ENCODE results near the gene DNAJC10.

DNAJC10 gene

GRCh38 chr2:182784058-182784706, 68.1 kb downstream of the DNAJC10 start:
- no peak for DNase-seq (ENCODE audit: low read depth, low spot score)

GRCh38 chr2:182784777-182785176, 68.7 kb downstream of the DNAJC10 start:
- no peak for DNase-seq (ENCODE audit: low read depth, low spot score)

GRCh38 chr2:182792441-182792840, 76.4 kb downstream of the DNAJC10 start:
- no peak for DNase-seq (ENCODE audit: low read depth, low spot score)

GRCh38 chr2:182798736-182799135, 82.7 kb downstream of the DNAJC10 start:
- DNase-seq (ENCODE audit: low read depth, low spot score) = no peak

- DNase-seq (ENCODE audit: low read depth, low spot score) = no peak
Observed at GRCh38 chr2:182804128-182804527, 88.1 kb downstream of the DNAJC10 start.

GRCh38 chr2:182807319-182807718, 91.3 kb downstream of the DNAJC10 start:
- DNase-seq (ENCODE audit: low read depth, low spot score) = no peak

- no peak for DNase-seq (ENCODE audit: low read depth, low spot score)
Observed at GRCh38 chr2:182810087-182810486, 94.0 kb downstream of the DNAJC10 start.

- DNase-seq (ENCODE audit: low read depth, low spot score) = no peak
Observed at GRCh38 chr2:182814380-182814779, 98.3 kb downstream of the DNAJC10 start.

GRCh38 chr2:182814804-182815203, 98.7 kb downstream of the DNAJC10 start:
- DNase-seq (ENCODE audit: low read depth, low spot score) = no peak

GRCh38 chr2:182816866-182817265, 100.8 kb downstream of the DNAJC10 start:
- DNase-seq (ENCODE audit: low read depth, low spot score) = no peak

- DNase-seq (ENCODE audit: low read depth, low spot score) = no peak
Observed at GRCh38 chr2:182817558-182817957, 101.5 kb downstream of the DNAJC10 start.

GRCh38 chr2:182818501-182818900, 102.4 kb downstream of the DNAJC10 start:
- DNase-seq (ENCODE audit: low read depth, low spot score) = no peak

- DNase-seq (ENCODE audit: low read depth, low spot score) = no peak
Observed at GRCh38 chr2:182818925-182819324, 102.9 kb downstream of the DNAJC10 start.

GRCh38 chr2:182819412-182819811, 103.4 kb downstream of the DNAJC10 start:
- no peak for DNase-seq (ENCODE audit: low read depth, low spot score)

GRCh38 chr2:182821182-182821581, 105.1 kb downstream of the DNAJC10 start:
- DNase-seq (ENCODE audit: low read depth, low spot score) = no peak

GRCh38 chr2:182822733-182823132, 106.7 kb downstream of the DNAJC10 start:
- no peak for DNase-seq (ENCODE audit: low read depth, low spot score)

- DNase-seq (ENCODE audit: low read depth, low spot score) = no peak
Observed at GRCh38 chr2:182824056-182824766, 108.2 kb downstream of the DNAJC10 start.

GRCh38 chr2:182824767-182825158, 108.7 kb downstream of the DNAJC10 start:
- DNase-seq (ENCODE audit: low read depth, low spot score) = no peak

- no peak for DNase-seq (ENCODE audit: low read depth, low spot score)
Observed at GRCh38 chr2:182826064-182826463, 110.0 kb downstream of the DNAJC10 start.

- DNase-seq (ENCODE audit: low read depth, low spot score) = no peak
Observed at GRCh38 chr2:182826496-182826895, 110.4 kb downstream of the DNAJC10 start.

- no peak for DNase-seq (ENCODE audit: low read depth, low spot score)
Observed at GRCh38 chr2:182827182-182827879, 111.3 kb downstream of the DNAJC10 start.

GRCh38 chr2:182831101-182831500, 115.0 kb downstream of the DNAJC10 start:
- no peak for DNase-seq (ENCODE audit: low read depth, low spot score)

- no peak for DNase-seq (ENCODE audit: low read depth, low spot score)
Observed at GRCh38 chr2:182831921-182832320, 115.9 kb downstream of the DNAJC10 start.

All from activated CD4-positive, CD25-positive, alpha-beta regulatory T cell treated with anti-CD3 and anti-CD28 coated beads, Interleukin-2, amount 50 U/mL, for 16 hours (primary cell).